ENCODE measurements around the gene MBNL1.

MBNL1 gene

GRCh38 chr3:152452318-152452717 lies 183.6 kb downstream of the MBNL1 start:
- TF ChIP-seq CTCF (IDR thresholded peaks at IDR 0.05; ENCODE audit: low read length, missing control alignments): no peak

GRCh38 chr3:152454076-152454875 lies 185.5 kb downstream of the MBNL1 start:
- TF ChIP-seq CTCF (IDR thresholded peaks at IDR 0.05; ENCODE audit: low read length, missing control alignments): no peak
- H3K4me3 ChIP-seq (replicated peaks; ENCODE audit: low read depth, low read length): no peak overlapping the region
- DNase-seq (ENCODE audit: low read depth): no peak

More at GRCh38 chr3:152452318-152452717, 183.6 kb downstream of the MBNL1 start:
- H3K4me3 ChIP-seq (replicated peaks; ENCODE audit: low read depth, low read length): no peak overlapping the region
- DNase-seq (ENCODE audit: low read depth): no peak

- TF ChIP-seq CTCF (IDR thresholded peaks at IDR 0.05; ENCODE audit: low read length, missing control alignments): no peak
- H3K4me3 ChIP-seq (replicated peaks; ENCODE audit: low read depth, low read length): no peak overlapping the region
- no peak for DNase-seq (ENCODE audit: low read depth)
These were observed 187.3 kb downstream of the MBNL1 start for GRCh38 chr3:152455989-152456388.

- no peak for DNase-seq (ENCODE audit: low read depth)
- TF ChIP-seq CTCF (IDR thresholded peaks at IDR 0.05; ENCODE audit: low read length, missing control alignments): no peak
- no peak overlapping the region for H3K4me3 ChIP-seq (replicated peaks; ENCODE audit: low read depth, low read length)
These were observed 189.0 kb downstream of the MBNL1 start for GRCh38 chr3:152457500-152458375.

- no peak overlapping the region for H3K4me3 ChIP-seq (replicated peaks; ENCODE audit: low read depth, low read length)
- DNase-seq (ENCODE audit: low read depth): no peak
- TF ChIP-seq CTCF (IDR thresholded peaks at IDR 0.05; ENCODE audit: low read length, missing control alignments): no peak
These were observed 189.8 kb downstream of the MBNL1 start for GRCh38 chr3:152458376-152459117.

GRCh38 chr3:152459118-152459515 lies 190.4 kb downstream of the MBNL1 start:
- no peak for TF ChIP-seq CTCF (IDR thresholded peaks at IDR 0.05; ENCODE audit: low read length, missing control alignments)
- DNase-seq (ENCODE audit: low read depth): no peak
- no peak overlapping the region for H3K4me3 ChIP-seq (replicated peaks; ENCODE audit: low read depth, low read length)

All from fibroblast of pulmonary artery (primary cell).